Liver (tissue), 3 donors: ENCODE measurements around the gene SAFB.

Source experiments
- EGR1 ChIP-seq, 2 donors: IDR thresholded peaks; 2 replicates each; pipeline ENCODE4 v1.6.1; 2016 to 2018; ENCODE audit warnings: antibody characterized with exemption in 2 of 2, low read depth in 2 of 2
- GABPA ChIP-seq, 2 donors: IDR thresholded peaks in 1 of 2; conservative IDR thresholded peaks in 1 of 2; 2 replicates each; pipeline ENCODE4 v1.6.1; 2016; ENCODE audit warnings: antibody characterized with exemption in 2 of 2, mild to moderate bottlenecking in 1 of 2, moderate library complexity in 1 of 2
- NR2F2 ChIP-seq: IDR thresholded peaks from 2 replicates; pipeline ENCODE4 v1.6.1; 2016; ENCODE audit warnings: antibody characterized with exemption
- RAD21 ChIP-seq, 2 donors: IDR thresholded peaks; 2 replicates each; pipeline ENCODE4 v1.6.1; 2016; ENCODE audit warnings: antibody characterized with exemption in 2 of 2, mild to moderate bottlenecking in 2 of 2
- RXRA ChIP-seq, 2 donors: IDR thresholded peaks; 2 replicates each; pipeline ENCODE4 v1.6.1; 2017 to 2018; ENCODE audit warnings: antibody characterized with exemption in 2 of 2, mild to moderate bottlenecking in 1 of 2
- YY1 ChIP-seq: IDR thresholded peaks from 2 replicates; pipeline ENCODE4 v1.6.1; 2016; ENCODE audit warnings: antibody characterized with exemption, mild to moderate bottlenecking
- ZBTB33 ChIP-seq: IDR thresholded peaks from 2 replicates; pipeline ENCODE4 v1.6.1; 2016; ENCODE audit warnings: antibody characterized with exemption
- TF ChIP-seq, protein P1 (sequence below): IDR thresholded peaks from 2 replicates; pipeline ENCODE4 v1.6.1; 2016; ENCODE audit warnings: antibody characterized with exemption
- TF ChIP-seq, protein P2 (sequence below): fragments of 150-350 bp; IDR thresholded peaks from 2 replicates; pipeline ENCODE4 v1.5.1; 2017; ENCODE audit warnings: improper control_type of control experiment, low read depth, low read length; ENCODE audit not compliant: missing input control
- TF ChIP-seq, protein P3 (sequence below): IDR thresholded peaks from 2 replicates; pipeline ENCODE4 v1.6.1; 2016; ENCODE audit warnings: antibody characterized with exemption, mild to moderate bottlenecking
- TF ChIP-seq, protein P4 (sequence below): IDR thresholded peaks from 2 replicates; pipeline ENCODE4 v1.6.1; 2016; ENCODE audit warnings: antibody characterized with exemption
- donor health status: healthy.
- donor health status: healthy.

DNA sequence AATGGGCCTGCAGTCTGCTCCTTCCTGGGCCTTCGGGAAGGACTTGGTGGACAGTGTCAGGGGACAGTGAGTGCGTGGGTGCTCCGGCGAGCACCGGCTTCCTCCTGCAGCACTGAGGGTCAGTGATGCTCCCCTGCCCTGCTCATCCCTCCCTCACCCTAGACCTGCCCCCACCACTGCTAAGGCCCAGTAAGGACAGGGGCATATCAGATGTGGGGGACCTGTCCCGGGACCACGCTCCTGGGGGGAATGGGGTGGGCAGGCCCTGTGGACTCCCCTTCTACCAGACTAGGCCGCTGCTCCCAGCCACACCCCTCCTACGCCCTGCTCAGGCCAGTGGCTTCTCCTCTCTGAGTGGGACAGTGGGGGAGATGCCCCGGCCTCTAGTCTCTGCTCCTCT lies 54.3 kb downstream of the SAFB start:
- TF ChIP-seq RAD21 (IDR thresholded peaks at IDR 0.05): no peak
- TF ChIP-seq, protein P1, sequence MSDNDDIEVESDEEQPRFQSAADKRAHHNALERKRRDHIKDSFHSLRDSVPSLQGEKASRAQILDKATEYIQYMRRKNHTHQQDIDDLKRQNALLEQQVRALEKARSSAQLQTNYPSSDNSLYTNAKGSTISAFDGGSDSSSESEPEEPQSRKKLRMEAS: no peak
- TF ChIP-seq RXRA (IDR thresholded peaks at IDR 0.05): no peak
- TF ChIP-seq, protein P2, sequence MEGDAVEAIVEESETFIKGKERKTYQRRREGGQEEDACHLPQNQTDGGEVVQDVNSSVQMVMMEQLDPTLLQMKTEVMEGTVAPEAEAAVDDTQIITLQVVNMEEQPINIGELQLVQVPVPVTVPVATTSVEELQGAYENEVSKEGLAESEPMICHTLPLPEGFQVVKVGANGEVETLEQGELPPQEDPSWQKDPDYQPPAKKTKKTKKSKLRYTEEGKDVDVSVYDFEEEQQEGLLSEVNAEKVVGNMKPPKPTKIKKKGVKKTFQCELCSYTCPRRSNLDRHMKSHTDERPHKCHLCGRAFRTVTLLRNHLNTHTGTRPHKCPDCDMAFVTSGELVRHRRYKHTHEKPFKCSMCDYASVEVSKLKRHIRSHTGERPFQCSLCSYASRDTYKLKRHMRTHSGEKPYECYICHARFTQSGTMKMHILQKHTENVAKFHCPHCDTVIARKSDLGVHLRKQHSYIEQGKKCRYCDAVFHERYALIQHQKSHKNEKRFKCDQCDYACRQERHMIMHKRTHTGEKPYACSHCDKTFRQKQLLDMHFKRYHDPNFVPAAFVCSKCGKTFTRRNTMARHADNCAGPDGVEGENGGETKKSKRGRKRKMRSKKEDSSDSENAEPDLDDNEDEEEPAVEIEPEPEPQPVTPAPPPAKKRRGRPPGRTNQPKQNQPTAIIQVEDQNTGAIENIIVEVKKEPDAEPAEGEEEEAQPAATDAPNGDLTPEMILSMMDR: no peak
- no peak for TF ChIP-seq GABPA (IDR thresholded peaks at IDR 0.05 in 1 of 2, conservative IDR thresholded peaks at IDR 0.05 in 1 of 2)
- no peak for TF ChIP-seq NR2F2
- TF ChIP-seq, protein P3, sequence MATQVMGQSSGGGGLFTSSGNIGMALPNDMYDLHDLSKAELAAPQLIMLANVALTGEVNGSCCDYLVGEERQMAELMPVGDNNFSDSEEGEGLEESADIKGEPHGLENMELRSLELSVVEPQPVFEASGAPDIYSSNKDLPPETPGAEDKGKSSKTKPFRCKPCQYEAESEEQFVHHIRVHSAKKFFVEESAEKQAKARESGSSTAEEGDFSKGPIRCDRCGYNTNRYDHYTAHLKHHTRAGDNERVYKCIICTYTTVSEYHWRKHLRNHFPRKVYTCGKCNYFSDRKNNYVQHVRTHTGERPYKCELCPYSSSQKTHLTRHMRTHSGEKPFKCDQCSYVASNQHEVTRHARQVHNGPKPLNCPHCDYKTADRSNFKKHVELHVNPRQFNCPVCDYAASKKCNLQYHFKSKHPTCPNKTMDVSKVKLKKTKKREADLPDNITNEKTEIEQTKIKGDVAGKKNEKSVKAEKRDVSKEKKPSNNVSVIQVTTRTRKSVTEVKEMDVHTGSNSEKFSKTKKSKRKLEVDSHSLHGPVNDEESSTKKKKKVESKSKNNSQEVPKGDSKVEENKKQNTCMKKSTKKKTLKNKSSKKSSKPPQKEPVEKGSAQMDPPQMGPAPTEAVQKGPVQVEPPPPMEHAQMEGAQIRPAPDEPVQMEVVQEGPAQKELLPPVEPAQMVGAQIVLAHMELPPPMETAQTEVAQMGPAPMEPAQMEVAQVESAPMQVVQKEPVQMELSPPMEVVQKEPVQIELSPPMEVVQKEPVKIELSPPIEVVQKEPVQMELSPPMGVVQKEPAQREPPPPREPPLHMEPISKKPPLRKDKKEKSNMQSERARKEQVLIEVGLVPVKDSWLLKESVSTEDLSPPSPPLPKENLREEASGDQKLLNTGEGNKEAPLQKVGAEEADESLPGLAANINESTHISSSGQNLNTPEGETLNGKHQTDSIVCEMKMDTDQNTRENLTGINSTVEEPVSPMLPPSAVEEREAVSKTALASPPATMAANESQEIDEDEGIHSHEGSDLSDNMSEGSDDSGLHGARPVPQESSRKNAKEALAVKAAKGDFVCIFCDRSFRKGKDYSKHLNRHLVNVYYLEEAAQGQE: no peak
- no peak for TF ChIP-seq EGR1 (IDR thresholded peaks at IDR 0.05; ENCODE audit: low read depth in 2 of 2)
- TF ChIP-seq, protein P4, sequence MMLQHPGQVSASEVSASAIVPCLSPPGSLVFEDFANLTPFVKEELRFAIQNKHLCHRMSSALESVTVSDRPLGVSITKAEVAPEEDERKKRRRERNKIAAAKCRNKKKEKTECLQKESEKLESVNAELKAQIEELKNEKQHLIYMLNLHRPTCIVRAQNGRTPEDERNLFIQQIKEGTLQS: no peak
- no peak for TF ChIP-seq YY1
- TF ChIP-seq ZBTB33: no peak
